GM21825 (cell line): ENCODE data around the gene RECQL5.

Experiments used
- ATAC-seq: cut with Tn5 transposase; IDR thresholded peaks from one replicate; pipeline ENCODE4 v1.9.1; 2021; ENCODE audit warnings: mild to moderate bottlenecking, moderate library complexity; ENCODE audit not compliant: unreplicated experiment

Gene RECQL5

GRCh38 chr17:75688209-75688825, 21.4 kb upstream of the RECQL5 start:
- ATAC-seq: no peak

GRCh38 chr17:75685499-75685898, 18.5 kb upstream of the RECQL5 start:
- ATAC-seq: no peak

DNA sequence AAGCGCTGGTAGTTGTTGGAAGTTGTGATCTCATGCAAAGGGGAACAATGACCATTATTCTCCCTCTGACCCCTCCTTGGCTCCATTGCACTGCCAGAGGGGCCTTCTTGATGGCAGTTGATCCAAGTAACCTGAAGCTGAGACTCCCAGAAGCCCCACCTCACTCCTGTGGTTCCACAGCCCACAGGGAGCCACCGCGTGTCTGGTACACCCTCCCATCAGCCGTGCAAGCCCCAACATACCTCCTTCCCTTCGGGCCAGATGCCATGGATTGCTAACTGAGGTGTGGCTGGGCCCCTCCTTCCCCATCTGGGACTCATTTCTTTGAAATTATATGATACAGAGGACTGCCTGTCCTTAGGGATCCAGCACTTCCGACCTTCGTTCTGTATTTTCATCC, 18.0 kb upstream of the RECQL5 start:
- no peak for ATAC-seq

DNA sequence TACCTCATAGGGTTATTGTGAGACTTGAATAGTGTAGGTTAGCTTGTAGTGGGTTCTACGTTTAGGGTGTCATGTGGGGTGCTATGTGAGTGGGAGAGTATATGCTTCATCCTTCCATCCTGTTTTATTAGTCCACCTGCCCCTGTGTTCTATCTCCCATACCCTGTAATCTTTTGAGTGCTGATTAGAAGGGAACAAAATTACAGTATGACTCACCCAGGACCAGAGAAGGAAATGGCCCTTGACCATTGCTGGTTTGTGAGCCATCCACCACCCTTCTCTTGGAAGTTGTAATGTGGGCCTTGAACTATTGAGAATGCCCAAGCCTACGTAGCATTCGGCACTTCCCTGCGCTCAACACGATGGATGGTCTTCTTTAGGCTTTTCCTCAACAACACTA, 17.3 kb upstream of the RECQL5 start:
- no peak for ATAC-seq

- ATAC-seq: no peak
Measured at GRCh38 chr17:75683583-75683982, 16.6 kb upstream of the RECQL5 start.

- ATAC-seq: no peak
Measured at GRCh38 chr17:75681289-75681688, 14.3 kb upstream of the RECQL5 start.

GRCh38 chr17:75680431-75680830, 13.5 kb upstream of the RECQL5 start:
- ATAC-seq: no peak

GRCh38 chr17:75679706-75680211, 12.8 kb upstream of the RECQL5 start:
- ATAC-seq: no peak

- no peak for ATAC-seq
Measured at GRCh38 chr17:75676461-75676860, 9.5 kb upstream of the RECQL5 start.

GRCh38 chr17:75673487-75673886, 6.5 kb upstream of the RECQL5 start:
- no peak for ATAC-seq

- ATAC-seq: no peak
Measured at GRCh38 chr17:75672011-75672410, 5.1 kb upstream of the RECQL5 start.

- no peak for ATAC-seq
Measured at GRCh38 chr17:75670868-75671267, 3.9 kb upstream of the RECQL5 start.

DNA sequence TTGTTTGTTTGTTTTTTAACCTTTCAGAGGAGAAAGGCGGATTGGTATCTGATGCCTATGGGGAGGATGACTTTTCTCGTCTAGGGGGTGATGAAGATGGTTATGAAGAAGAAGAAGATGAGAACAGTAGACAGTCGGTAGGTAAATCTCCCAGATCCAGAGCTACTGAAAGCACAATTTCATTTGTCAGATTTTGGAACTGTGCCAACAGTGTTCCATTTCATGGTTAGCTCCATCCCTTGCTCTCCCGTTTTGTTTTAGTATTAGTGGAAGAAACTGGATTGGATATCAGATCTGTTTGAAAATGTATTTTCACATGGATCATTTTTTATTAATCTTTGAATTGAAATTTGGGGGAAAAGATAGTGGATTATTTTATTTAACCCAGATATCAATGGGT, 1.5 kb upstream of the RECQL5 start:
- no peak for ATAC-seq

- no peak for ATAC-seq
Measured at GRCh38 chr17:75667825-75668224, 871 bp upstream of the RECQL5 start.

DNA sequence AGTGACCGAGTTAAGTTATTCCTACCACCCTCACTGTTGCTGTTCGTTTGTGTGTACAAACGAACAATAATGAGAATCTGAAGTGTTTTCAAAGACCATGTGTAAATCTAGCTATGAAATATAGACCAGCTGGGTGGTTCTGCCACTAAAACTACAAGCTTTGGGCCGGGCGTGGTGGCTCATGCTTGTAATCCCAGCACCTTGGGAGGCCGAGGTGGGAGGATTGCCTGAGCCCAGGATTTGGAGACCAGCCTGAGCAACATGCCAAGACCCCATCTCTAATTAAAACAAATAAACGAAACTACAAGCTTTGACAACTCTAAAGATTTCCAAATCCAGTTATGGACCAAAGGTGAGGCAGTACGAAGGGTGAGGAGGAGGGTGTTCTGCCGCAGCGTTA, 973 bp downstream of the RECQL5 start:
- ATAC-seq: no peak

- ATAC-seq: peak; percentile 52
Measured at GRCh38 chr17:75664099-75664549, 2.8 kb downstream of the RECQL5 start.

- ATAC-seq: no peak
Measured at GRCh38 chr17:75662511-75662910, 4.4 kb downstream of the RECQL5 start.

- no peak for ATAC-seq
Measured at GRCh38 chr17:75661531-75661930, 5.4 kb downstream of the RECQL5 start.

GRCh38 chr17:75658237-75658636, 8.7 kb downstream of the RECQL5 start:
- no peak for ATAC-seq

DNA sequence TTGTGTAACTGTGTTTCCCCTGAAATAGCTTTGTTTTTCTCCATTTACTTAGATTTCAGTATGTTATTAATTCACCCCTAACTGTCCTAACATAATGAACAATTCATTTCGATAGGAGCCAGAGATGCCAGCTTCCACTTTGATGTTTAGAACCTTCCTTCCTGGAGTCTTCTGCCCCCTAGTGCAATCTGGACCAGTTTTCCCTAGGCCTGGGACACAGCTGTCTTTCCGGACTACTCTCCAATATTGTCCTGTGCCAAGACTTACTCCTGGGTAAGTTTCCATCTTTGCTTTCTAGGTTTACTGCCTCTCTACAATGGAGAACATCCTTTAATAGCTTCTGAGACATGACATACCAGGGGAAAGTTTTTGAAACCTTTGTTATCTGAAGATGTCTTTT, 12.8 kb downstream of the RECQL5 start:
- no peak for ATAC-seq

GRCh38 chr17:75652934-75653549, 13.9 kb downstream of the RECQL5 start:
- ATAC-seq: no peak

DNA sequence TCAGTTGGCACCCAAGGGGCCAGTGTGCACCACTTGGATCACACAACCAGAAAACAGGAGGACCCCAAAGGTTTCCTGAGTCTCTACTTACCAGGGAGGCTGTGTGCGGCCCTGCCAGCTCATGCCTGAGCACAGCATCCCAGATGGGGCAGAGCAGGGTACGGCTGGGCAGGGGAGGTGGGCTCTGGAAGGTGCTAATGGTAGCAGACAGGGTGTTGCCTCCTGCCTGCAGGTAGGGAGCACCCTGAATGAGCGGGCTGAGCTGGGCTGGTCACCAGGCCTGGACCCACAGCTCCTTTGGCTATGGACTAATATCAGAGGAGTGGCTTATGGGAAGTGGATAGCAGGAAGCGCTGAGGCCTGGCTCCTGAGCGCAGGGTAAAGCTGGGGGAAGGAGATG, 14.6 kb downstream of the RECQL5 start:
- ATAC-seq: no peak

DNA sequence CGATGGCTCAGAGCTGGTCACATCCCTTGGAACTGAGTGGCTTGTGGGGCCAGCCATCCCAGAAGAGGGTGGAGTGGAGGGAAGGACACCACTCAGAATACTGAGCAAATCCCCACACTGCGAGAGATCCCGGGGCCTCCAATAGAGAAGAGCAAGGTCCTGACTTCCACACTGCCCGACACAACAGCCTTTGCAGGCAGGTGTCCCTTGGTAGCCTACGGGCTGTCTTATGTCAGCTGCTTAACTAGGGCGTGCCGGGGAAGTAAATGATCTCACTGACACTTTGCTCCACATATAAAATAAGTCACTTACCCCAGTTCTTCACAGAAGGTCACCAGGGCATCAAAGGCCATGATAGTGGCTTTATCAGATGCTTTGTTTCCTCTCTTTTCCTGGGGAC, 16.1 kb downstream of the RECQL5 start:
- ATAC-seq: no peak
